Frontal cortex (tissue), 4 donors: Measurements from ENCODE around the gene SPDYE4. TPM values are rescaled to one million over a fixed set of nuclear protein-coding genes. Genes with fewer than 3 reads are reported as not detected.

Experiments used
- DNase-seq, 2 donors: peaks; one replicate each; pipeline ENCODE4 v3.0.0; 2012; ENCODE audit warnings: low spot score in 2 of 2
- FAIRE-seq: peaks from 2 replicates; lab custom pipeline; 2012; peaks lifted over from hg19 to GRCh38; lab: Jason Lieb, UNC
- total RNA-seq: library from RNA; depleted of rRNA; stranded (reverse); fragments of >200 nt; gene quantifications from one replicate; pipeline ENCODE4 v1.2.3, GENCODE V29; 2014
- donor health status: control.
- donor health status: control.
- donor health status: control.

SPDYE4 gene
- total RNA-seq, 1 donor from 2014 or later: not detected

GRCh38 chr17:8742819-8743218 lies 15.5 kb downstream of the SPDYE4 start:
- DNase-seq (no peak), FAIRE-seq (no peak)

GRCh38 chr17:8742274-8742673 lies 16.1 kb downstream of the SPDYE4 start:
- FAIRE-seq (no peak), DNase-seq (no peak)

- DNase-seq (no peak), FAIRE-seq (no peak)
These were observed 16.6 kb downstream of the SPDYE4 start for GRCh38 chr17:8741771-8742170.

GRCh38 chr17:8741366-8741765 lies 17.0 kb downstream of the SPDYE4 start:
- no peak for FAIRE-seq

GRCh38 chr17:8740486-8740885 lies 17.9 kb downstream of the SPDYE4 start:
- no peak for FAIRE-seq
- DNase-seq: no peak

More at GRCh38 chr17:8741366-8741765, 17.0 kb downstream of the SPDYE4 start:
- DNase-seq: no peak

GRCh38 chr17:8739097-8739496 lies 19.2 kb downstream of the SPDYE4 start:
- no peak for FAIRE-seq
- no peak for DNase-seq

GRCh38 chr17:8736796-8737195 lies 21.6 kb downstream of the SPDYE4 start:
- no peak for FAIRE-seq
- DNase-seq: no peak

GRCh38 chr17:8736362-8736761 lies 22.0 kb downstream of the SPDYE4 start:
- DNase-seq: no peak
- FAIRE-seq: no peak

- no peak for DNase-seq
- no peak for FAIRE-seq
These were observed 22.9 kb downstream of the SPDYE4 start for GRCh38 chr17:8735336-8735939.

- DNase-seq (no peak), FAIRE-seq (no peak)
These were observed 23.5 kb downstream of the SPDYE4 start for GRCh38 chr17:8734876-8735275.

- no peak for FAIRE-seq
These were observed 25.8 kb downstream of the SPDYE4 start for GRCh38 chr17:8732406-8733085.

GRCh38 chr17:8729860-8730259 lies 28.5 kb downstream of the SPDYE4 start:
- FAIRE-seq (no peak), DNase-seq (no peak)

More at GRCh38 chr17:8732406-8733085, 25.8 kb downstream of the SPDYE4 start:
- DNase-seq: no peak

- FAIRE-seq: peak; percentile 92
- DNase-seq: no peak
These were observed 28.9 kb downstream of the SPDYE4 start for GRCh38 chr17:8729421-8729820.

GRCh38 chr17:8728971-8729370 lies 29.4 kb downstream of the SPDYE4 start:
- DNase-seq (no peak), FAIRE-seq (no peak)

GRCh38 chr17:8728251-8728938 lies 30.0 kb downstream of the SPDYE4 start:
- DNase-seq: no peak
- FAIRE-seq: no peak

GRCh38 chr17:8726941-8727555 lies 31.3 kb downstream of the SPDYE4 start:
- DNase-seq (no peak), FAIRE-seq (no peak)

- no peak for DNase-seq
- no peak for FAIRE-seq
These were observed 32.2 kb downstream of the SPDYE4 start for GRCh38 chr17:8725881-8726876.

- DNase-seq (no peak), FAIRE-seq (no peak)
These were observed 33.9 kb downstream of the SPDYE4 start for GRCh38 chr17:8724451-8724850.

GRCh38 chr17:8720596-8720995 lies 37.8 kb downstream of the SPDYE4 start:
- FAIRE-seq: no peak

More at GRCh38 chr17:8720596-8720995, 37.8 kb downstream of the SPDYE4 start:
- DNase-seq: no peak
